Activated CD8-positive, alpha-beta memory T cell treated with anti-CD3 and anti-CD28 coated beads, Interleukin-2, amount 50 U/mL, for 24 hours (primary cell): Measurements from ENCODE around the gene GLT1D1.
"Not testable (repeated sequence)": the region's sequence is repeated elsewhere in the genome, so short reads cannot be mapped to it uniquely, and the experiment has no call there.

Source experiments
- DNase-seq: peaks from one replicate; pipeline ENCODE4 v3.0.0-alpha.2; 2020; ENCODE audit errors: extremely low read depth

Gene GLT1D1

GRCh38 chr12:128852885-128853599 lies at the start of gene GLT1D1:
Gene GLT1D1 (plus strand): TSS chr12:128853478. CDS start chr12:128853582, 104 bp downstream.
- DNase-seq, result no peak

GRCh38 chr12:128803788-128804187 lies 49.5 kb upstream of the GLT1D1 start:
- DNase-seq, result no peak

- DNase-seq, result no peak
Measured at GRCh38 chr12:128804762-128805161, 48.5 kb upstream of the GLT1D1 start.

- DNase-seq, result not testable (repeated sequence)
Measured at GRCh38 chr12:128805406-128805805, 47.9 kb upstream of the GLT1D1 start.

- DNase-seq, result no peak
Measured at GRCh38 chr12:128806573-128806972, 46.7 kb upstream of the GLT1D1 start.

GRCh38 chr12:128807161-128807724 lies 46.0 kb upstream of the GLT1D1 start:
- no peak for DNase-seq

DNA sequence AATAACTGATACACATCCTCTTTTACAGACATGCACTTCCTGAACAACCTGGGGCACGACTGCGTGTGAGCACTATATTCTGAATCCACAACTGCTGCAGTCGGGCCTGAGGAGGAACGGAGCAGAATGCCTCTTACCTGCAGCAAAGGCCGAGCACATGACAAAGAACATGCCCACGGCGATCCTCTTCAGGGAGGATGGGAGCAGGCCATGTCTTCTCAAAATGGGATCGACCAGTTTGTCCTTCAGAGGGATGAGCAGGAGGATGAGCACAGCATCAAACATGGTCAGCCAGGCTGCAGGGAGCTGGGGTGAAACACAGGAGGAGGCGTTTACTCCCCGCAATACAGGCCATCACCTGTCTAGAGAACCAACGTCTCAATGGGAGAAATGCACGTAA lies 44.6 kb upstream of the GLT1D1 start:
- DNase-seq, result no peak

DNA sequence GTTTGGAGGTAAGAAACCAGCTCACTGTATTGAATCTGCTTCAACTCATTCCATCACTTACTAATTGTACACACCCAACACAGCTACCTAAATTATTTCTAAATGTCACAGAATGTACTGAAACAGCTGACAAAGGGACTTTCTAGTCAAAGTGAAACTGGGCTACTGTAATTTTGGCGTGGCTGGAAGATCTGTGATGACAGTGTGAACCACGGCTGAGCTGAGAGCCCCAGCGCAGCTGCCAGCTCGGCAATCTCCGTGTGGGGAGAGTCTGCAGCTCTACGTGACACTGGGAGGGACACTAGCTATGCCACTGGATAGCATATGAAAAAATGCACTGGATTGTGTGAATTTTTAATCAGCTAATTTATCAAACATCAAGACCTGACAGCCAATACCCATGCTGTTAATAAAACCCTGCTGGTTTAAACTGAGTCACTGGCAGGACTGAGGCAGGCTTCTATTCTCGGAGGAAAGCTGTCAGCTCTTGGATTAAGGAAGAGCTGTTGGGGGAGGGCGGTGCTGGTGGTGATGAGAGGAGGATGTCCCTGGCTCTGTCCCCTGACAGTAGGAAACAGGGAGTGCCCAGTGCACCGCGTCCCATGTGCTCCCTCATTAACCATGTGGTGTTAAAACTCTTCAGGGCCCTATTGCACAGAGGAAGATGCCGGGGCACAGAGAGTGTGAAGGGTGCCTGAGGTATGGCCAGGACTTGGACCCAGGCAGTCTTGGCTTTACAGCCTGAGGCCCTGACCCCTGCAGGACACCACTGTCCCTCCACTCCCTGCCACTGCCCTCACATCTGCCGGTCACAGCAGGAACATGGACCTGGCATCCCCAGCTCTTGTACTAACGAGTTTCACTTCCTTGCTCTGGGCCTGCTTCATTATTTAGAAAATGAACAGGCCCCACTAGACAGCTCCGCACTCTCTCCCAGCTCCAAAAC lies 42.8 kb upstream of the GLT1D1 start:
- no peak for DNase-seq

DNA sequence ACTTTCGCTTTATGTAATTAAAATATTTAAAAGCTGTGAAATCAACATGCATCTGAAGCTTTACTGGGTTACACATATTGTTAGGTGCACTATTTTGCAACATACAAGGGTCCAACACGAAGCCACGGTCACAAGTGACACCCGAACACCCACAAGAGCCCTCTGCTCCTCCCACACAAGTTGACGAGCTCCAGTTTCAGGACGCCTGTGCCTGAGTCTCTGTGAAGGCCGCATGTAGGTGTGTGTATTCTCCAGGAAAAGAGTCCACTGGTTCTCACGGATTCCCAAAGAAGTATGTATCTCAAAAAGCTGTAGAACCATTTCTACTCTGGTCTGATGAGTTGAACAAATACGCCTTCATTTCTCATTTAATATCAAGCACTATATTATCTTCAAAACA lies 41.5 kb upstream of the GLT1D1 start:
- DNase-seq, result no peak

- DNase-seq, result no peak
Measured at GRCh38 chr12:128813392-128813791, 39.9 kb upstream of the GLT1D1 start.

GRCh38 chr12:128813883-128814282 lies 39.4 kb upstream of the GLT1D1 start:
- DNase-seq, result no peak

DNA sequence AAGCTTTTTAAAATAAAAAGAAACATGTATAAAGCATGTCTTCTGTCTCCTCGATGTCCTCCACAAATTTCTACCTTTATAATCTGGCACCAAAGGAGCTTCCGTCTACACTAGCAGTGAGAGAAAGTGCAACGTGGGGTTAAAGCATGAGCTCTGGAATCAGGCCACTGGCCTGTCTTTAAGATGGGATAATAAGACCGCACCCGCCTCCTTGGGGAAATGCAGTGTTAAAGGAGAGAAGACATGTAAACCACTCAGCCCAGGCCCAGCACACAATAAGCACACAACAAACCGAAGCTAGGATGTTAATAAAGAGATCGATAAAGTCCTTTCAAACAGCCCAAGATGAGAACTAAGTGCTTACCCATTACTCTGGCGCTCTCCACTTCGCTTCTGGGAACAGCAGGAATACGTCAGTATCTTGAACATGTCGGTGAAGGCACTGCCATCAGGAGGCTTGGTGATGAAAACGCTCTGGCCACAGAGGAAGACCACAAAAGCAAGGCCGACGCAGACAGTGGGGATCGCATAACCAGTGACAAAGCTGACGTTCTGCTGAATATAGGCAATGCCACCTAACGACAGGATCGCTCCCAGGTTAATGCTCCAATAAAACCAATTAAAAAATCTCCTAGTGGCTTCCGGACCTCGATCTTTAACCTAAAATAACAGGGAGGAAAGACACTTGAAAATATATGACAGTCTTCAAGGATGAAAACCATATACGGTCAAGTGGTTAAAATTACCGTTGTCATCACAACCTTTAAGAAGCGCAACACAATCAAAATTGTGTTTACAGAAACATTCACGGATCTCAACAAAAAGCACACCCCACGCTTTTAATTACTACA lies 38.6 kb upstream of the GLT1D1 start:
- no peak for DNase-seq

DNA sequence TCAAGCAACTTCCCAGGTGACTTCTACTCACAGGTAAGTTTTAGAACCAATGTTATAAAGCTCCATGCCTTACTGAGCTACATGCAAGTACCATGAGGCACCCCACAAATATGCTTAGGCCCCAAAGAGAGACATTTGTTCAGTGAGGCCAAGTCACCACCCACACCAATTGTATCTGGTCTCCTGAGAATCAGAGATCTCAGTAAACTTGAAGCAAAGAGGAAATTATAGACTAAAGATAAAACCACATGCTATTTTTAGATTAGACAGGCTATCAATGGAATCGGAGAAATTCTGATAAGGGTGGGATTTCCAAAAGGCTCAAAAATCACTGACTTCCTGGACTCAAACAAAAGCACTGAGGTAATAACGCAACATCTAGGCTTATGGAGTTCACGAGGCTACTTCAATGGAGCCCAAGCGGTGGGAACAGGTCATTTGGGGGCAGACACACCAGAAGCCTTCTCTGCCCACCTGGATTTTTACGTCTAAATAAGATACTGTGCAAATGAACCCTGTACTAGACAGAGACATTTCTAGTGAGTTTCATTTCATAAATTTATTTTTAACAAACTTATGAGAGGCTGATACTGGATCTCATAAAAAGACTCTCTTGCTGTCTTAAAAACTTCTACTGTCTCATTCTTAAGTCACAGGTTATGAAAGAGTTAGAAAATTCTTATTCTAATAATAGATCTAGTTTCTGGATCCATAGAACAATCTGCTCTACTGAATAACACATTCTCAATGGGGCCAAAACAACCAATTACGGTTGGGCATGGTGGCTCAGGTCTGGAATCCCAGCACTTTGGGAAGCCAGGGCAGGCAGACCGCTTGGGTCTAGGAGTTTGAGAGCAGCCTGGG lies 37.3 kb upstream of the GLT1D1 start:
- DNase-seq, result no peak

- no peak for DNase-seq
Measured at GRCh38 chr12:128816643-128816920, 36.7 kb upstream of the GLT1D1 start.

- DNase-seq, result no peak
Measured at GRCh38 chr12:128817111-128818015, 35.9 kb upstream of the GLT1D1 start.

GRCh38 chr12:128818065-128819022 lies 34.9 kb upstream of the GLT1D1 start:
- DNase-seq, result no peak

DNA sequence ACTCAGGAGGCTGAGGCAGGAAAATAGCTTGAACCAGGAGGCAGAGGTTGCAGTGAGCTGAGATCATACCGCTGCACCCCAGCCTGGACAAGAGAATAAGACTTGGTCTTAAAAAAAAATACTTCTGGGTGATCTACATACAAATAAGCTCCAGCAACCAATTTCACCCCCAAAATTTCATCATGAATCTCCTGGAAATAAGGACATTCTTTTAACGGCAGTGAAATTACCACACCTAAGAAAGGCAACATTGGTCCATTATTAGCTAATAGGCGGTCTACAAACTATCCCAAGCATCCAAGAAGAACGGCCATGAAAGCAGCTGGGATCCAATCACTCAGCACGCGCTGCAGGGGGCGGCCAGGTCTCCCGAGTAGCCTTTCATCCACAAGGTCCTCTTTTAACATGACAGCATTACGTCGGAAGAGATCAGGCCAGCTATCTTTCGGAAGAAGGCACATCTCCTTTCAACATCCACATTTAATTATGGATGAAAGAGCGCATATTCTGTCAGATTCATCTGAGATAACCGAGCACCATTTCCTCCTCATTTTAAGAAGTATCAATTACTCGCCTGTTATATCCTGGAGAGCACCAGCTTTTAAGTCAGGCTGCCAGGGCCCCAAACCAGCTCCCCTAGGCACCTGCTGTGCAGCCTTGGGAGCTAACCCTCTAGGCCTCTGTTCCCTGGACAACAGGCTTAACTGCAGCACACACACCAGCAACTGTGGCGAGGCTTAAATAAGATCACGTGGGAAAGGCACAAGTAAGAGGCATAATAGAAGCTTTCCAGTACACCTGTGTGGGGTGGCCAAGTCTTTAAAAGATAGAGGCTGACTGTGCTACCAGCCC lies 33.8 kb upstream of the GLT1D1 start:
- DNase-seq, result no peak

- no peak for DNase-seq
Measured at GRCh38 chr12:128820253-128820652, 33.0 kb upstream of the GLT1D1 start.
